A549 (cell line): ENCODE measurements around the gene MED17.

ENCODE experiments used
- RAD21 ChIP-seq, 2 experiments: fragments of >200 bp in 1 of 2; sonication (Bioruptor Twin) in 1 of 2; formaldehyde crosslinking in 1 of 2; IDR thresholded peaks in 1 of 2; conservative IDR thresholded peaks in 1 of 2; 2 replicates in 1 of 2; 3 replicates in 1 of 2; pipeline ENCODE4 v1.6.1; 2012 to 2018; ENCODE audit warnings: inconsistent platforms in 1 of 2
- TF ChIP-seq, protein P1 (sequence below): fragments of >200 bp; sonication (Bioruptor Twin); formaldehyde crosslinking; IDR thresholded peaks from 3 replicates; pipeline ENCODE4 v1.5.1; 2016
- TF ChIP-seq, protein P2 (sequence below): fragments of 200-600 bp; sonication (generic); IDR thresholded peaks from 2 replicates; pipeline ENCODE4 v1.6.1; 2016; ENCODE audit warnings: antibody characterized with exemption, mild to moderate bottlenecking, moderate library complexity

DNA sequence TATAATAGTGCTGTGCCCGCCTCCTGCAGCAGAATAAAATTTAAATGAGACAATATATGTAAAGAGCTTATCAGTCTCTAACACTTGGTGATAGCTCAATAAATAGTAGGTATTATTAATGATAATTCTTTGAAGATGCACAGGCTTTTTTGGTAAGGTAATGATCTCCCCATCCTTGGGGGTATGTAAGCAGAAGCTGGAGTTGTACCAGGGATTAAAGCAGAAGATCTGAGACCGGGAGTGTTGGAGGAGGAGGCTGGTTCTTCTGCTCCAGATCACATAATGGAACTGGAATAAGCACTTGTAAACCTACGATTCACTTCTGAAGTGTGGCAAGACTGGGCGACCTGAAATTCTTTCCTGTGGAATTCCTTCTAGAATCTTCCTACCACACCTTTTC is 58.0 kb downstream of the MED17 start:
- no peak for TF ChIP-seq RAD21 (conservative IDR thresholded peaks at IDR 0.05 in 1 of 2, IDR thresholded peaks at IDR 0.05 in 1 of 2)
- TF ChIP-seq, protein P1, sequence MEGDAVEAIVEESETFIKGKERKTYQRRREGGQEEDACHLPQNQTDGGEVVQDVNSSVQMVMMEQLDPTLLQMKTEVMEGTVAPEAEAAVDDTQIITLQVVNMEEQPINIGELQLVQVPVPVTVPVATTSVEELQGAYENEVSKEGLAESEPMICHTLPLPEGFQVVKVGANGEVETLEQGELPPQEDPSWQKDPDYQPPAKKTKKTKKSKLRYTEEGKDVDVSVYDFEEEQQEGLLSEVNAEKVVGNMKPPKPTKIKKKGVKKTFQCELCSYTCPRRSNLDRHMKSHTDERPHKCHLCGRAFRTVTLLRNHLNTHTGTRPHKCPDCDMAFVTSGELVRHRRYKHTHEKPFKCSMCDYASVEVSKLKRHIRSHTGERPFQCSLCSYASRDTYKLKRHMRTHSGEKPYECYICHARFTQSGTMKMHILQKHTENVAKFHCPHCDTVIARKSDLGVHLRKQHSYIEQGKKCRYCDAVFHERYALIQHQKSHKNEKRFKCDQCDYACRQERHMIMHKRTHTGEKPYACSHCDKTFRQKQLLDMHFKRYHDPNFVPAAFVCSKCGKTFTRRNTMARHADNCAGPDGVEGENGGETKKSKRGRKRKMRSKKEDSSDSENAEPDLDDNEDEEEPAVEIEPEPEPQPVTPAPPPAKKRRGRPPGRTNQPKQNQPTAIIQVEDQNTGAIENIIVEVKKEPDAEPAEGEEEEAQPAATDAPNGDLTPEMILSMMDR: no peak
- TF ChIP-seq, protein P2, sequence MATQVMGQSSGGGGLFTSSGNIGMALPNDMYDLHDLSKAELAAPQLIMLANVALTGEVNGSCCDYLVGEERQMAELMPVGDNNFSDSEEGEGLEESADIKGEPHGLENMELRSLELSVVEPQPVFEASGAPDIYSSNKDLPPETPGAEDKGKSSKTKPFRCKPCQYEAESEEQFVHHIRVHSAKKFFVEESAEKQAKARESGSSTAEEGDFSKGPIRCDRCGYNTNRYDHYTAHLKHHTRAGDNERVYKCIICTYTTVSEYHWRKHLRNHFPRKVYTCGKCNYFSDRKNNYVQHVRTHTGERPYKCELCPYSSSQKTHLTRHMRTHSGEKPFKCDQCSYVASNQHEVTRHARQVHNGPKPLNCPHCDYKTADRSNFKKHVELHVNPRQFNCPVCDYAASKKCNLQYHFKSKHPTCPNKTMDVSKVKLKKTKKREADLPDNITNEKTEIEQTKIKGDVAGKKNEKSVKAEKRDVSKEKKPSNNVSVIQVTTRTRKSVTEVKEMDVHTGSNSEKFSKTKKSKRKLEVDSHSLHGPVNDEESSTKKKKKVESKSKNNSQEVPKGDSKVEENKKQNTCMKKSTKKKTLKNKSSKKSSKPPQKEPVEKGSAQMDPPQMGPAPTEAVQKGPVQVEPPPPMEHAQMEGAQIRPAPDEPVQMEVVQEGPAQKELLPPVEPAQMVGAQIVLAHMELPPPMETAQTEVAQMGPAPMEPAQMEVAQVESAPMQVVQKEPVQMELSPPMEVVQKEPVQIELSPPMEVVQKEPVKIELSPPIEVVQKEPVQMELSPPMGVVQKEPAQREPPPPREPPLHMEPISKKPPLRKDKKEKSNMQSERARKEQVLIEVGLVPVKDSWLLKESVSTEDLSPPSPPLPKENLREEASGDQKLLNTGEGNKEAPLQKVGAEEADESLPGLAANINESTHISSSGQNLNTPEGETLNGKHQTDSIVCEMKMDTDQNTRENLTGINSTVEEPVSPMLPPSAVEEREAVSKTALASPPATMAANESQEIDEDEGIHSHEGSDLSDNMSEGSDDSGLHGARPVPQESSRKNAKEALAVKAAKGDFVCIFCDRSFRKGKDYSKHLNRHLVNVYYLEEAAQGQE: no peak
